Fibroblast of the aortic adventitia (primary cell): Measurements from ENCODE around the gene HSPB3. TPM values are rescaled to one million over a fixed set of nuclear protein-coding genes. Genes with fewer than 3 reads are reported as not detected.
"Not testable (repeated sequence)": the region's sequence is repeated elsewhere in the genome, so short reads cannot be mapped to it uniquely, and the experiment has no call there.

ENCODE experiments used
- DNase-seq: peaks from one replicate; pipeline ENCODE4 v3.0.0-alpha.2; 2010; ENCODE audit warnings: low read depth
- H3K4me3 ChIP-seq: 2 replicates; pipeline ENCODE4 v1.5.1; 2011; ENCODE audit warnings: low read depth, mild to moderate bottlenecking, control low read depth, low read length, moderate library complexity
- CTCF ChIP-seq: IDR thresholded peaks from 2 replicates; pipeline ENCODE4 v1.5.1; 2011; ENCODE audit warnings: mild to moderate bottlenecking, low read length, control low read depth, inconsistent platforms; ENCODE audit not compliant: insufficient read depth
- total RNA-seq: library from RNA; depleted of rRNA; stranded (reverse); fragments of >200 nt; gene quantifications from 2 replicates; pipeline ENCODE4 v1.2.3, GENCODE V29; 2012; ENCODE audit warnings: low replicate concordance

Gene HSPB3
- total RNA-seq, 1 donor, result 0.63 TPM

- no peak for DNase-seq
- no peak for TF ChIP-seq CTCF
These were observed 33.5 kb upstream of the HSPB3 start for GRCh38 chr5:54421976-54422375.

GRCh38 chr5:54425258-54425657 lies 30.2 kb upstream of the HSPB3 start:
- no peak for TF ChIP-seq CTCF
- DNase-seq, result no peak
- no peak overlapping the region for H3K4me3 ChIP-seq

More at GRCh38 chr5:54421976-54422375, 33.5 kb upstream of the HSPB3 start:
- no peak overlapping the region for H3K4me3 ChIP-seq

- DNase-seq, result no peak
- no peak overlapping the region for H3K4me3 ChIP-seq
- no peak for TF ChIP-seq CTCF
These were observed 29.3 kb upstream of the HSPB3 start for GRCh38 chr5:54426209-54426608.

GRCh38 chr5:54434650-54435049 lies 20.8 kb upstream of the HSPB3 start:
- DNase-seq, H3K4me3 ChIP-seq: not testable (repeated sequence)

- no peak for TF ChIP-seq CTCF
- H3K4me3 ChIP-seq, result no peak overlapping the region
- DNase-seq, result no peak
These were observed 16.7 kb upstream of the HSPB3 start for GRCh38 chr5:54438620-54439389.

GRCh38 chr5:54440456-54440893 lies 15.0 kb upstream of the HSPB3 start:
- TF ChIP-seq CTCF, result no peak
- H3K4me3 ChIP-seq, result no peak overlapping the region
- DNase-seq, result no peak

- TF ChIP-seq CTCF, result no peak
- peak; percentile 20 for DNase-seq
- H3K4me3 ChIP-seq, result no peak overlapping the region
These were observed 13.2 kb upstream of the HSPB3 start for GRCh38 chr5:54442271-54442670.
